NCI-H2196 (cell line): ENCODE results near the gene PUM2.

Experiments used
- DNase-seq: peaks from one replicate; lab custom pipeline; 2025; ENCODE audit not compliant: unreplicated experiment; lab: John Stamatoyannopoulos, UW

Gene PUM2

DNA sequence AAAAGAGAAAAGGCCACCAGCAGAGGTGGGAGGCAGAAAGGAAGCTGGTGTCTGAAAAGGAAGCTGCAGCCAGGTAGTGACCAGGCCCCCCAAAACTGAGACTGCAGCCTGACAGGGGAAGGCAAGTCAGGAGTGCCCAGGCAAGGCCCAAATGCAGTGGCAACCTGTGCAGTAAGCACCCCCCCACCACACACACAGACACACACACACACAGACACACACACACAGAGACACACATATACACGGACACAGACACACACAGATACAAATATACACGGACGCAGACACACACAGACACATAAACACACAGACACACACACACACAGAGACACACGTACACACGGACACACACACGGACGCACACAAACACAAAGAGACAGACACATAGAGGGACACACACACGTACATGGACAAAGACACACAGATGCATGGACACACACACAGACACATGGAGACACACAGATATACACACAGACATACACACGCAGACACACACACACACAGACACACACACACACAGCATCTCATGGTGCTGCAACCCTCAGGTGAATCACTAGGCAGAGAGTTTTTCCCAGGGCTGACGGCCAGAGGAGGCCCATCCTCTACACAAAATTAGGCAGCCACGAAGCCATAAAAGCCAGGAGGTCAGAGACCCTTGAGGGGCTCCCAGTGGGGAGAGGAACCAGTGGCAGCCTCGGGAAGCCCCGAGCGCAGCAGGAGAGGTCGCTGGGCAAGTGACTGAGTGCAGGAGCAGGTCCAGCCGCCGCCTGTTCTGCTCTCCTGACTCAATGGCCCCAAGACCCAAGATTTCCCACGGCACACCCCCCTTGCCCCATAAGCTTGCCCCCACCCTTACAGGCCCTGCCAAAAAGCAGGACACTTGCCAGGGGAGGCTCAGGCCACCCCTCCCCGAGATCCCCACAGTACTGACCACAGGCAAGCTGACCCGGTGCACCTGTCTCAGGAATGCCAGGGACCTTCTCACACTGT lies 132.0 kb downstream of the PUM2 start:
- DNase-seq, result no peak

DNA sequence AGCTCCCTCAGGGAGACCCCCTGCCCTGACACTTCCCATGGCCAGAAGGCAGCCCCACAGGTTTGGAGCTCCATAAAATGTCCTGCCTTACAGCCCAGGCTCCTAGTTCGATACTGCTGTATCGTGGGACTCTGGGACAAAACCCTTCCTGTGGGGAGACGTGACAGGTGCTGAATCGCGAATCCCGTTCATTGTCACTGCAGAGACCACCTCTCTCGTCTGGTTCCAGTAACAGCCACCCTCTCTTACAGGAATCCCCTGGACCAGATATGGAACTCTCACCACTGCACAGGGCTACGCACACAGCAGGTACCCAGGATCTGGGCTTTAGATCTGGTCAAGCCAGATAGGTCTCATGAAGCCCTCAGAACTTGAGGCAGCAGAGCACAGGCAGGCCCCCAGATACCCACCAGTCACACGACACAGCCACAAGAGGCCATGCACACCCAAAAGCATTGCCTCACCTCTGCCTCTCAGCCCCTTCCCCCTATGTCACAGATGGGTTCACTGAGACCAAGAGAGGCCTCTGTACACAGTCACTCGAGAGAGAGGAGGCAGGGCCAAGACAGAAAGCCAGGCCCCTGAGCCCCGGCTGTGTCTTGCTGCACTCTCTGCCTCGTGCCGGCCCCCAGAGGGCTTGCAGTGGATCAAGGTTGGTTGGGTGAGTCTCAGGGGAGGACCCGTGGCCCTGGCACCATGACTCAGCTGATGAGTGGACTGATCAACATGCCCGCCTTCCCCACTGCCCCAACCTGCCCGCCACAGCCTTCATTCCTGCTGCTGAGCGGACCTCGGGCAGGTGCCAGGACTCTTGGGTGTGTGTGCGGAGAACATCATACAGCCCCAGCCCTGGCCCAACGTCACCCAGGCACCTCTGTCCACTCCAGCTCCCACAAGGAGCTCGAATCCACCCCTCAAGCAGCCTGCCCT lies 133.3 kb downstream of the PUM2 start:
- no peak for DNase-seq

DNA sequence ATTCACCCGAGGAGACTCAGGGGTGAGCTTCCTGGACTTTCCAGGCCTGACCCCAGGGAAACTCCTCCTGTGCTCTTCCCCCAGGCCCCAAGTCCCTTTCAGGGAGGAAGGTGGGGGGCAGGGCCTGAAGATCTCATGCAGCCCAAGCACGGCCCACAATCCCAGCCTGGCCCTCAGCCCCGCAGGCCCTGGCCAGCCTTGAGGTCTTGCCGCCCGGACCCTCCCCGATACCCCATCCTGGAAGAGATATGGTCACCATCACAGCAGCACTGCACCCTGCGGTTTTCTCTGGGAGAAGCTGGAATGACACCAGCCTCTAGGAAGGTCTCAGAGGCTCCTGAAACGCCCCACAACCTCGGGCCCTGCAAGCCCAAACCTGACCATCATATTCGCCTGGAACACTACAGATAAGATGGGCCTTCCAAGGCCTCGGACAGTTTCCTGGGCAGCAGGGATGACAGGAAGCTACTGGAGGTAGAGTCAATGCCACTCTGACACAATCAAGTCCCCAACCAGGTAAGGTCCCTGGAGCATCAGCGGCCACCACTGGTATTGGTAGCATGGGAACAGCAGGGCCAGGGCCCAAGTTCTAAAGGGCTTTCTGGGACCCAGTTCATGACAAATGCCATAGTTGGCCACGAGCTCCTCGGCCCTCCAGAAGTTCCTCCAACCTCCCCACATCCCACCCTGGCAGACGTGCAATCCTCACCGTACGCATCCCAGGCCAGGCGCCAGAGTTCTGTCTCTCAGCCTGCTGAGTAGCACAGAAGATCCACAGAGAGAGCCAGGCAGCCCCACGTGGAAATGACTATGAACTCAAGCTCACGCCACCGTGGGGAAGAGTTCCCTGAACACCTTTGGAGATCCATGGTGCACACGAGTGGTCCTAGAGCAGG lies 134.3 kb downstream of the PUM2 start:
- DNase-seq, result no peak

DNA sequence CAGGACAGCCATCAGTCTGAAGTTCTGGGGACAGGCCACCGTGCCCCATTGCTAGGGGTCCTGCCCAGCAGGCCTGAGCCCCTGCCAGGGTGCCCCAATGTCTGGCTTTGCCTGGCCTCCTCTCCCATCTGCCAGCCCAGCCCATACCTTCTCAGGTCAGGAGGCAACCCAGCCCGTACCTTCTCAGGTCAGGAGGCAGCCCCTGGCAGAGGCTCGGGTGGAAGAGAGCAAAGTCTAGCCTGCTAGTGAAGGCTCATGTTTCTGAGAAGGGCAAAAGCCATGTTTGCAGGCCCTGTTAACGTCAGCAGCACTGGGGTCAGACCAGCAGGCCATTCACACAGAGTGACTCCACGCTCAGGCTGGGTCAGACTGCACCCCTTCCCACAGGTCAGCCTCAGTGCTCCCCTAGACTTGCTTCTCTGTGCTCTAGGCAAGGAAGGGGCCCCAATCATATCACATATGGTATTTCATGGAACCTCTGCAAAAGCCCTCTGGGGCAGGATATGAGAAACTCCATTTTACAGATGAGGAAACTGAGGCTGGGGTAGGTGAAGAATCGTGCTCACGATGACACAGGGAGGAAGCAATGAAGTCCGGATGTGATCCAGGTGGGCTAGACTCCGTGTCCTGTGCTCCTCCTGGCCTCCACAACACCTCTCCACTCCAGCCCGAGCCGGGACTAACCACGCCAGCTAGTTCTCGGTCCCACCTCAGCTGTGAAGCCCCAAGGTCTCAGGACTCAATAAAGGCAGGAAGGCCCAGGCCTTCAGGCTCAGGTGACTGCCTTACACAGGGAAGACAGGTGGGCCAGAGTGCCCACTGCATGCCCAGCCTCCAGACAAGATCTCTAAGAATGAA lies 135.2 kb downstream of the PUM2 start:
- DNase-seq, result no peak

- DNase-seq, result no peak
Observed at GRCh38 chr2:20214566-20215182, 136.0 kb downstream of the PUM2 start.

DNA sequence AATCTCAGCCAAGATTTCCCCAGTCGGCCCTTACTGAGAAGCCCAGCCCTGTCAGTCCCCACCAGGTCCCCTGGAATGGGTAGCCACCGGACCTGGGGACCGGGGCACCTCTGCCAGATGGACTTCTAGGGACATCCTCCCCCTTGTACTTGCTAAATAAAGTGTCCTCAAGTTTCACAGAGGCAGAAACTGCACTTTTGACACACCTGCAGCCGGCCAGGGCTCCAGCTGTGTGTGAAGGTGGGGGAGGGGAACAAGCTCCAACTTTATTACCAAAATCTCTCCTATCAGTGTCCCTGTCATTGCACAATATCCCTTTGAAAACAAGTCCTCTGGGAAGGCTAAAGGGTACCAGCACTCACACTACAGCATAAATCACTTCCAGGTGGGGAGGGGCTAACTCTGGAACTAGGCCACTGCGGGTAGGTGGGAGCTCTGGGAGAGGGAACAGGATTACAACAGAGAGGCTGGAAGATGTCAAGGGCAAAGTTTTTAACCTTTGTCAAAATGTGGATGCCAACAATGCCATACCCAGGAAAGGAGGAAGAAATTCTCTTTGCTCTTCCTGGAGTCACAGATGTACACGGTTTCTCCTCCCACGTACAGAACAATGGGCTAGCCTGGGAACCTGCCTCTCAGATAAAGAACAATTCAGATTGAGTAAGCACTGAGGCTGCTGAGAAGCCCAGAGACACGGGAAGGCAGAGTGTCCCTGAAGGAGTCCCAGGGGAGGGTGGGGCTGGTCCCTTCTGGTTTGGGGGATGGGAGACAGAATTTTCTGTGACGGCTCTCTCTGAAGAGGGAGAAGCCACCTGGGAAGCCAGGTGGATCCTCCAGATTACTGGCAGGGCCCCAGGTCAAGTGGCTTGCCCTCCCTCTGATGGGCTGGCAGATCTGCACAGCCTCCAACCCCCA lies 136.7 kb downstream of the PUM2 start:
- peak; percentile 62 for DNase-seq

- no peak for DNase-seq
Observed at GRCh38 chr2:20212871-20213503, 137.7 kb downstream of the PUM2 start.

- DNase-seq, result no peak
Observed at GRCh38 chr2:20212459-20212870, 138.2 kb downstream of the PUM2 start.

DNA sequence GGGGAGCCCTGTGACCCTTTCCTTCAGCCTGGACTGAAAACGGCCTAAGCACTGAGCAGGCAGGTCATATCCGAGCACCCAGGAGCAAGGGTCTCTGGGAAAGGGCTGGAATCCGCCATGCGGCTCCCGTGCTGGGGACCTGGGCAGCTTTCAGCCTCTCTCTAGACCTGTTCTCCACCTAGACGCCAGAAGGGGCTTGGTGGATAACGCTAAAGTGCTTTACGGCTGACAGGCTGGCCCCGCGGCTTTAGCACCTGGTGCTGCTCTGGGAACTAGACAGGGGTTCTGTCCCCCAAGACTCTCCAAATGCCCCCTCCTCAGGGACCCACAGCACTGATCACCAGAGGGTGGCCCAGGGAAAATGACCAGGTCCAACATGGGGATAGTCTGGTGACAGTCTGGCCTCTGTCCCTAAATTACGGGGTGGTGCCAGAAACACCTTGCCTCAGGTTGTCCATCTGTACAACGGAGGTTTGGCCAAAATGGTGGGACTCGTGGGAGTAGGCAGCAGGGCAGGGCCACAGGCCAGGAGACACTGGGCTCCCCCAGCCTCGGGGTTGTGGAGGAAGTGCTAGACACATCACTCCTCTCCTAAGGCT lies 138.7 kb downstream of the PUM2 start:
- no peak for DNase-seq

- no peak for DNase-seq
Observed at GRCh38 chr2:20211420-20211819, 139.2 kb downstream of the PUM2 start.

DNA sequence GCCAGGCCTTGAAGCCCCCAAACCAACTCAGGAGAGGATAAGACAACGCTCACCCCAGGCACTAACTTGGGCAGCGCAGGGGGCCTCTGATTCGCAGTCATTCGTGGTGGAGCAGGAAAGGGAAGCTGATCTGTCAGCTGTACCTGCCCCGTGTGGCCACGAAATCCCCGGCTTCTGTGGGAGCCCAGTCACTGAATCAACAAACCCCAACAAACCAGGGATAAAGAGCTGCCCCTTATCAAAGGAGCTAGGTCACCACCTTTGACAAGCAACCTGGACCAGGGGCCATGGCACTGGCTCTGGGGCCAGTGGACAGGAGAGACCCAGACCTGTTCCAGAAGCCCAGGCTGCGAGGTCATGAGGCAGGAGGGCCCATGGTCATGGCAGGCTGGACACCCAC lies 140.2 kb downstream of the PUM2 start:
- DNase-seq, result no peak

DNA sequence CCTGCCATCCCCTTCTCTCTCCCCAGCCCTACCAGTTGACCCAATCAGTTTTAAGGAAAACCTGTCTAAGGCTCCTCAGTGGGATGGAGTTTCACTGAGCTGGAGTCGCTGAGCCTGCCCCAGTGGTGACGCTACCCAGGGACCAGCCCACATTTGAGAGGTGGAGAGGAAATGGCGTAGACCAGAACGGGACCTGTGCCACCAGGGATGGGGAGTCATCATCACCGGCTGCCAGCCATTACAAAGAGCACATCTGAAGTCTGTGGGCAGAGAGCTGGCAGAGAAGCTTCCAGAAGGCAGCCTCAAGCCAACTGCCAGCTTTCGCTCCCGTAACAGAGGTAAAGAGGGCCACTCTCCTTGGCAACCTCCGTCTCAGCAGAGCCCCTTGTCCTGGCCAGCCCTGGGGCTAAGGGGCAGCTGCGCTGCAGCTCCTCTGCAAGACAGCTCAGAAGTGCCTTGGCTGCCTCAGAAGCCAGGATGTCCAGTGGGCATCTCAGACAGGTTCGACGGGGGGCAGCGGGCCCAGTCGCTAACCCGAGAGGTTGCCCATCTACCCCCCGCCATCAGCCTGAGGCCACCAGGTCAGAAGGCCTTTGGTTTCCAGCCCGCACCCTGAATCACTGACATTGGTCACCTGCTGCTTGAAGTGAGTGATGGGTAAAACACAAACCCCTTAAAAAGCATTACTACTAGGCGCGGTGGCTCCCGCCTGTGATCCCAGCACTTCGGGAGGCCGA lies 141.1 kb downstream of the PUM2 start:
- no peak for DNase-seq

GRCh38 chr2:20208476-20208859 lies 142.2 kb downstream of the PUM2 start:
- DNase-seq, result no peak

DNA sequence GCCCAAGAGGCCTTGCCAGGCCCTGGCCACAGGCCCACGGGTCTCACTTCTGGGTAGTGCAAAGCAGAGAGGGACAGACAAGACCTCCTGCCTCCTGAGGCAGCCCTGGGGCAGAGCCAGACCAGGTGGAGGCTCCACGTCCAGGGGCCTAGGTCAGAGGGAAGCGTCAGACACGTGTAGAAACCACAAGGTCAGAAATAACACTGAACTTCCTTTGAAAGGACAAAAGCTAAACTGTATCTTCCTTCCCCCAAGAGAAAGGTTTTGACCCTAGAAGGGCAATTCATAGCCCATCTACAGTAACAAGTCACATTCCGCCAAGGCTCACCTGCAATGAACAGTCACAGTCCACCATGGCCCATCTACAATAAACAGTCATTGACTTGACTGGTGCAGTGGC lies 143.6 kb downstream of the PUM2 start:
- no peak for DNase-seq

GRCh38 chr2:20205915-20206524 lies 144.6 kb downstream of the PUM2 start:
- no peak for DNase-seq

DNA sequence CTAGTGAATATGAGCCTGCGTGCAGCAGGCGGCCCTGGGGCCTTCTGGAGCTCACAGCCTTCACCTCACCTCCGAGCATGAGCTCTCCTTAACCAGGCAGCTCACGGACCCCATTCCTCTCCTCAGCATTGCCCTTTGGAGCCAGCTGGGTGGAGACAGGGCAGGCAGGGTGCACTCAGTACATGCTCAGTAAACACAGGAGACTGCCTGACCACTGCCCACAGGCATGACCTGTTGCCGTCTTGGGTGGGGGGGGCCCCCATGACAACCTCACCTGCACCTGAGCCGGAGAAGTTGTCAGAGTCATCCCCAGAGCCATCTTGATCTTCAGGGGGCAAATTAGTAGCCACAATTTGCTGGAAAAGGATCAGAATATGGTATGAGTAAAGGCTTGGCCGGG lies 145.6 kb downstream of the PUM2 start:
- DNase-seq, result no peak
